Stimulated activated CD4-positive, alpha-beta T cell treated with anti-CD3 and anti-CD28 coated beads, TNF-alpha, amount 100 ng/mL, for 1 hour (primary cell): ENCODE measurements around the gene BUD31.
"Not testable (repeated sequence)": the region's sequence is repeated elsewhere in the genome, so short reads cannot be mapped to it uniquely, and the experiment has no call there.

Experiments
- DNase-seq, 3 donors: peaks; one replicate each; pipeline ENCODE4 v3.0.0-alpha.2; 2020; ENCODE audit warnings: low read depth in 3 of 3, low spot score in 1 of 3

The BUD31 gene

GRCh38 chr7:99397297-99397983 lies 11.3 kb upstream of the BUD31 start:
- no peak for DNase-seq

GRCh38 chr7:99398891-99399445 lies 9.8 kb upstream of the BUD31 start:
- DNase-seq = no peak

- no peak for DNase-seq
These were observed 9.2 kb upstream of the BUD31 start for GRCh38 chr7:99399597-99399996.

- DNase-seq = no peak
These were observed 5.9 kb upstream of the BUD31 start for GRCh38 chr7:99402854-99403253.

GRCh38 chr7:99403764-99404163 lies 5.0 kb upstream of the BUD31 start:
- no peak for DNase-seq

- no peak for DNase-seq
These were observed 4.4 kb upstream of the BUD31 start for GRCh38 chr7:99404235-99404976.

- no peak for DNase-seq
These were observed 3.8 kb upstream of the BUD31 start for GRCh38 chr7:99404977-99405320.

GRCh38 chr7:99406557-99406956 lies 2.2 kb upstream of the BUD31 start:
- no peak for DNase-seq

- no peak for DNase-seq
These were observed 844 bp upstream of the BUD31 start for GRCh38 chr7:99407872-99408378.

- no peak for DNase-seq
These were observed 413 bp downstream of the BUD31 start for GRCh38 chr7:99409192-99409572.

- no peak for DNase-seq
These were observed 1.0 kb downstream of the BUD31 start for GRCh38 chr7:99409806-99410205.

GRCh38 chr7:99410635-99411034 lies 1.9 kb downstream of the BUD31 start:
- DNase-seq = no peak

- DNase-seq = not testable (repeated sequence)
These were observed 6.9 kb downstream of the BUD31 start for GRCh38 chr7:99415513-99416127.

GRCh38 chr7:99418260-99418659 lies 9.5 kb downstream of the BUD31 start:
- DNase-seq = no peak

GRCh38 chr7:99419323-99420021 lies 10.7 kb downstream of the BUD31 start:
- DNase-seq = no peak

- no peak for DNase-seq
These were observed 11.4 kb downstream of the BUD31 start for GRCh38 chr7:99420213-99420612.

GRCh38 chr7:99420986-99421385 lies 12.2 kb downstream of the BUD31 start:
- no peak for DNase-seq

- no peak for DNase-seq
These were observed 13.4 kb downstream of the BUD31 start for GRCh38 chr7:99422186-99422585.

GRCh38 chr7:99422625-99423024 lies 13.9 kb downstream of the BUD31 start:
- no peak for DNase-seq

GRCh38 chr7:99424932-99425730 lies 16.4 kb downstream of the BUD31 start:
- no peak for DNase-seq
